ENCODE data around the gene EP300.
"Not testable (repeated sequence)": the region's sequence is repeated elsewhere in the genome, so short reads cannot be mapped to it uniquely, and the experiment has no call there.

EP300 gene

DNA sequence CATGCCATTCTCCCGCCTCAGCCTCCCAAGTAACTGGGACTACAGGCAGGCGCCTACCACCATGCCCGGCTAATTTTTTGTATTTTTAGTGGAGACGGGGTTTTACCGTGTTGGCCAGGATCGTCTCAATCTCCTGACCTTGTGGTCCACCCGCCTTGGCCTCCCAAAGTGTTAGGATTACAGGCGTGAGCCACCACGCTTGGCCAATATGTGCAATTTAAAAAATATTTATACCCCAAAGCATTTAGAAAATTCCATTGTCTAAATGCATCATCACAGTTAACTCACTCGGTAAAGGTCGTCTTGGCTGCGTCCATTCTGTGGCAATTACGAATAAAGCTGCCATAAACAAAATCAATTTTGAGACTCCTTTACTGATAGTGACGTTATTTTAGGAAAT, 36.2 kb downstream of the EP300 start:
- H3K4me1 ChIP-seq (ENCODE audit: control insufficient read depth, low read length): no peaks in the 10 kb centered on the region
- no peak overlapping the region for H3K4me3 ChIP-seq (ENCODE audit: low read length)
- no peaks in the 10 kb centered on the region for H3K27me3 ChIP-seq (ENCODE audit: control insufficient read depth, low read length)
- H3K9me3 ChIP-seq (ENCODE audit: control insufficient read depth, insufficient read depth, low read length): no peaks in the 10 kb centered on the region
- no peak for TF ChIP-seq EZH2phosphoT487 (IDR thresholded peaks at IDR 0.05; ENCODE audit: borderline replicate concordance, low read length)
- TF ChIP-seq, protein P1, sequence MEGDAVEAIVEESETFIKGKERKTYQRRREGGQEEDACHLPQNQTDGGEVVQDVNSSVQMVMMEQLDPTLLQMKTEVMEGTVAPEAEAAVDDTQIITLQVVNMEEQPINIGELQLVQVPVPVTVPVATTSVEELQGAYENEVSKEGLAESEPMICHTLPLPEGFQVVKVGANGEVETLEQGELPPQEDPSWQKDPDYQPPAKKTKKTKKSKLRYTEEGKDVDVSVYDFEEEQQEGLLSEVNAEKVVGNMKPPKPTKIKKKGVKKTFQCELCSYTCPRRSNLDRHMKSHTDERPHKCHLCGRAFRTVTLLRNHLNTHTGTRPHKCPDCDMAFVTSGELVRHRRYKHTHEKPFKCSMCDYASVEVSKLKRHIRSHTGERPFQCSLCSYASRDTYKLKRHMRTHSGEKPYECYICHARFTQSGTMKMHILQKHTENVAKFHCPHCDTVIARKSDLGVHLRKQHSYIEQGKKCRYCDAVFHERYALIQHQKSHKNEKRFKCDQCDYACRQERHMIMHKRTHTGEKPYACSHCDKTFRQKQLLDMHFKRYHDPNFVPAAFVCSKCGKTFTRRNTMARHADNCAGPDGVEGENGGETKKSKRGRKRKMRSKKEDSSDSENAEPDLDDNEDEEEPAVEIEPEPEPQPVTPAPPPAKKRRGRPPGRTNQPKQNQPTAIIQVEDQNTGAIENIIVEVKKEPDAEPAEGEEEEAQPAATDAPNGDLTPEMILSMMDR (IDR thresholded peaks at IDR 0.05; ENCODE audit: low read depth, low read length, poor library complexity, severe bottlenecking): no peak
- H4K20me1 ChIP-seq (ENCODE audit: control insufficient read depth, insufficient read depth, low read depth, low read length): peaks cover 10% of the 10 kb centered on the region; the same call in 1 of the 2 replicates
- H3F3A ChIP-seq (ENCODE audit: control insufficient read depth, insufficient read depth): peaks cover 7% of the 10 kb centered on the region; the same call in 1 of the 2 replicates
- peaks cover 80% of the 10 kb centered on the region for H3K36me3 ChIP-seq (ENCODE audit: control insufficient read depth, low read length)
- H3K27ac ChIP-seq (ENCODE audit: low read depth, low read length): no peak overlapping the region
- H3K9me2 ChIP-seq (replicated peaks; ENCODE audit: control insufficient read depth, low read length): no peaks in the 10 kb centered on the region
- H3K79me2 ChIP-seq (ENCODE audit: control insufficient read depth, low read length): peaks cover 40% of the 10 kb centered on the region
- no peak overlapping the region for H3K4me2 ChIP-seq (ENCODE audit: low read length)

DNA sequence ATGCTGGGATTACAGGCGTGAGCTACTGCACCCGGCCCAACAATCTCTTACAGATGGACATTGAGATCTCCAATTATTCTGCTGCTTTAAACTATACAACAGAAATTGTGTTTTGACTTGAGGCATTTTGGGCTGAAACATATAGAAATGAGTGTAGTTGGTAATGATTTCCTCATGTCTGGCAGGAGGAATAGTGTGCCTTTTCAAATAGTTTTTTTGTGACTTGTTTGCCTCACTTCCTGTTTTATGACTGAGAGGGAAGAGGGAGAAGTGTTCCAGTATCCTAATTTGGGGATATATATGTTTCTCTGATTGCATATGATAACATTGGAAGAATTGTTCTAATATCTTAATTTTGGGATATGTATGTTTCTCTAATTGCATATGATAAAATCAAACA, 40.2 kb downstream of the EP300 start:
- peaks cover 27% of the 10 kb centered on the region for H3K79me2 ChIP-seq (ENCODE audit: control insufficient read depth, low read length)
- H3K27me3 ChIP-seq (ENCODE audit: control insufficient read depth, low read length): no peaks in the 10 kb centered on the region
- H3F3A ChIP-seq (ENCODE audit: control insufficient read depth, insufficient read depth): peaks cover 9% of the 10 kb centered on the region
- no peaks in the 10 kb centered on the region for H3K9me3 ChIP-seq (ENCODE audit: control insufficient read depth, insufficient read depth, low read length)
- H4K20me1 ChIP-seq (ENCODE audit: control insufficient read depth, insufficient read depth, low read depth, low read length): peaks cover 11% of the 10 kb centered on the region; the same call in 1 of the 2 replicates
- H3K36me3 ChIP-seq (ENCODE audit: control insufficient read depth, low read length): peaks cover 87% of the 10 kb centered on the region
- H3K9me2 ChIP-seq (replicated peaks; ENCODE audit: control insufficient read depth, low read length): no peaks in the 10 kb centered on the region
- no peaks in the 10 kb centered on the region for H3K4me1 ChIP-seq (ENCODE audit: control insufficient read depth, low read length)
- H3K27ac ChIP-seq (ENCODE audit: low read depth, low read length): no peak overlapping the region
- no peak for TF ChIP-seq EZH2phosphoT487 (IDR thresholded peaks at IDR 0.05; ENCODE audit: borderline replicate concordance, low read length)
- TF ChIP-seq, protein P1 (IDR thresholded peaks at IDR 0.05; ENCODE audit: low read depth, low read length, poor library complexity, severe bottlenecking): no peak
- H3K4me3 ChIP-seq (ENCODE audit: low read length): no peak overlapping the region
- H3K4me2 ChIP-seq (ENCODE audit: low read length): no peak overlapping the region

DNA sequence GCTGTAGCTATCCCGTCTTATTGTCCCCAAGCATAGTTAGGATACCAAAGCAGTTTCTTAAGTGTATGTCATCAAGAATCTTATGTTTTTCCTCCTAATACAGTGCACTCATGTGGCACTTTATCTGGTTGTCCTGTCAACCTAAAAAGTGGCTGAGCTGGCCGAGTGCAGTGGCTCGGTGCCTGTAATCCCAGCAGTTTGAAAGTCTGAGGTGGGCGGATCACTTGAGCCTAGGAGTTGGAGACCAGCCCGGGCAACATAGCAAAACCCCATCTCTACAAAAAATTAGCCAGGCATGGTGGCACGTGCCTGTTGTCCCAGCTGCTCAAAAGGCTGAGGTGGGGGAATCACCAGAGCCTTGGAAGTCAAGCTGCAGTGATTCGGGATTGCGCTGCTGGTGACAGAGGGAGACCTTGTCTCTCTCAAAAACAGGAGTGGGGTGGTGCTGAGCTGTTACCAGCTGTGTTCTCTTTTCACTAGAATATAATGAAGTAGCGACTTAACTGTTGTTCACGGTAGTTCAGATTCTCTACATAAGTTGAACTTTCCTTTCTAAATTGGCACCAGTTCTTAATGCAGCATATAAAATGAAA, 48.1 kb downstream of the EP300 start:
- H3K9me3 ChIP-seq (ENCODE audit: control insufficient read depth, insufficient read depth, low read length): no peaks in the 10 kb centered on the region
- TF ChIP-seq EZH2phosphoT487 (IDR thresholded peaks at IDR 0.05; ENCODE audit: borderline replicate concordance, low read length): no peak
- TF ChIP-seq, protein P1 (IDR thresholded peaks at IDR 0.05; ENCODE audit: low read depth, low read length, poor library complexity, severe bottlenecking): no peak
- no peaks in the 10 kb centered on the region for H3K27me3 ChIP-seq (ENCODE audit: control insufficient read depth, low read length)
- H3K36me3 ChIP-seq (ENCODE audit: control insufficient read depth, low read length): peaks cover 92% of the 10 kb centered on the region
- no peaks in the 10 kb centered on the region for H3K9me2 ChIP-seq (replicated peaks; ENCODE audit: control insufficient read depth, low read length)
- H3K4me3 ChIP-seq (ENCODE audit: low read length): no peak overlapping the region
- peaks cover 2% of the 10 kb centered on the region; the same call in 1 of the 2 replicates for H3K79me2 ChIP-seq (ENCODE audit: control insufficient read depth, low read length)
- no peak overlapping the region for H3K4me2 ChIP-seq (ENCODE audit: low read length)
- H3F3A ChIP-seq (ENCODE audit: control insufficient read depth, insufficient read depth): peaks cover 2% of the 10 kb centered on the region; the same call in 1 of the 2 replicates
- 0 out of 2 replicates have a peak, but pooled peaks cover 2% of the 10 kb centered on the region for H4K20me1 ChIP-seq (ENCODE audit: control insufficient read depth, insufficient read depth, low read depth, low read length)
- H3K27ac ChIP-seq (ENCODE audit: low read depth, low read length): no peak overlapping the region
- H3K4me1 ChIP-seq (ENCODE audit: control insufficient read depth, low read length): no peaks in the 10 kb centered on the region

DNA sequence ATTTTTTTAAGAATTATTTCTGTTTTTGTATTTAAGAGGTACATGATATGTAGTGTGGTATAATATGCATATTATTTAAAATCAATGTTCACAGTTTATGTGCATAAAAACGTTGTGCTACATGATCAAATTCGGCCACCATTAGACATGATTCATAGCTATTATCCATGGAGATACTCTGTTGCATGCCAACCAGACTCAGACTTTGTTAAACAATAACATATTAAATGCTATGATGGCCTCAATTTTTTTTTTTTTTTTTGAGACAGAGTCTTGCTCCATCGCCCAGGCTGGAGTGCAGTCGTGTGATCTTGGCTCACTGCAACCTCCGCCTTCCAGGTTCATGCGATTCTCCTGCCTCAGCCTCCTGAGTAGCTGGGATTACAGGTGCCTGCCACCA, 53.5 kb downstream of the EP300 start:
- H4K20me1 ChIP-seq (ENCODE audit: control insufficient read depth, insufficient read depth, low read depth, low read length); H3F3A ChIP-seq (ENCODE audit: control insufficient read depth, insufficient read depth); H3K4me2 ChIP-seq (ENCODE audit: low read length); H3K79me2 ChIP-seq (ENCODE audit: control insufficient read depth, low read length); H3K4me1 ChIP-seq (ENCODE audit: control insufficient read depth, low read length); H3K27ac ChIP-seq (ENCODE audit: low read depth, low read length); H3K4me3 ChIP-seq (ENCODE audit: low read length); H3K27me3 ChIP-seq (ENCODE audit: control insufficient read depth, low read length); H3K9me3 ChIP-seq (ENCODE audit: control insufficient read depth, insufficient read depth, low read length); H3K9me2 ChIP-seq (replicated peaks; ENCODE audit: control insufficient read depth, low read length): not testable (repeated sequence)
- H3K36me3 ChIP-seq (ENCODE audit: control insufficient read depth, low read length): peaks cover 89% of the 10 kb centered on the region
